Fibroblast of lung (primary cell): ENCODE measurements around the gene PLSCR4.

Experiments
- EZH2 ChIP-seq: IDR thresholded peaks from 2 replicates; pipeline ENCODE4 v1.5.1; 2012; ENCODE audit warnings: low read length, control low read depth, mild to moderate bottlenecking; ENCODE audit errors: missing control alignments
- TF ChIP-seq, protein P1 (sequence below), 2 donors: IDR thresholded peaks in 1 of 2; conservative IDR thresholded peaks in 1 of 2; 1 replicate in 1 of 2; 2 replicates in 1 of 2; pipeline ENCODE4 v1.5.1; 2011 to 2012; ENCODE audit warnings: low read length in 2 of 2, control low read depth in 1 of 2, inconsistent platforms in 1 of 2, low read depth in 1 of 2, mild to moderate bottlenecking in 1 of 2

DNA sequence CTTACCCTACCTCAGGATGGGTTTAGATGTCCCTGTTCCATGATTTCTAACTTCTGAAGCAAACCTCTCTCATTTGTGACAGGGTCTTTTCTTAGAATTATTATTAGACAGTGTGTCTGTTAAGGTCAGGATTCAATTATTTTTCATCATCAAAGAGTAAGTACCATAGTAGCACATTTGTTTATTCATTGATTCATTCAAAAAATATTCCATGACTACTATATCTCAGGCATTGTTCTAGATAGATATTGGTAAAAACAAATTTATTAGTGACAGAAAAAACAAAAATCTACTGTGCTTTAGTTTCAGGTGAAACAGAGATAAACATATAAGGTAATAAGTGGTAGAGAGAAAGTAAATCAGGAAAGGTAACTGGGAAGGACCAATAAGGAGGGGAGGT, 86.4 kb downstream of the PLSCR4 start:
- TF ChIP-seq, protein P1, sequence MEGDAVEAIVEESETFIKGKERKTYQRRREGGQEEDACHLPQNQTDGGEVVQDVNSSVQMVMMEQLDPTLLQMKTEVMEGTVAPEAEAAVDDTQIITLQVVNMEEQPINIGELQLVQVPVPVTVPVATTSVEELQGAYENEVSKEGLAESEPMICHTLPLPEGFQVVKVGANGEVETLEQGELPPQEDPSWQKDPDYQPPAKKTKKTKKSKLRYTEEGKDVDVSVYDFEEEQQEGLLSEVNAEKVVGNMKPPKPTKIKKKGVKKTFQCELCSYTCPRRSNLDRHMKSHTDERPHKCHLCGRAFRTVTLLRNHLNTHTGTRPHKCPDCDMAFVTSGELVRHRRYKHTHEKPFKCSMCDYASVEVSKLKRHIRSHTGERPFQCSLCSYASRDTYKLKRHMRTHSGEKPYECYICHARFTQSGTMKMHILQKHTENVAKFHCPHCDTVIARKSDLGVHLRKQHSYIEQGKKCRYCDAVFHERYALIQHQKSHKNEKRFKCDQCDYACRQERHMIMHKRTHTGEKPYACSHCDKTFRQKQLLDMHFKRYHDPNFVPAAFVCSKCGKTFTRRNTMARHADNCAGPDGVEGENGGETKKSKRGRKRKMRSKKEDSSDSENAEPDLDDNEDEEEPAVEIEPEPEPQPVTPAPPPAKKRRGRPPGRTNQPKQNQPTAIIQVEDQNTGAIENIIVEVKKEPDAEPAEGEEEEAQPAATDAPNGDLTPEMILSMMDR (conservative IDR thresholded peaks at IDR 0.05 in 1 of 2, IDR thresholded peaks at IDR 0.05 in 1 of 2; ENCODE audit: low read depth in 1 of 2, low read length in 2 of 2) = no peak
- no peak for TF ChIP-seq EZH2
